Thyroid gland (tissue), 4 donors: Measurements from ENCODE around the gene CBFB. TPM values are rescaled to one million over a fixed set of nuclear protein-coding genes. Genes with fewer than 3 reads are reported as not detected.

ENCODE experiments used
- DNase-seq, 2 donors: peaks; one replicate each; pipeline ENCODE4 v3.0.0-alpha.2; 2019
- H3K27ac ChIP-seq, 3 donors: fragments of 200-600 bp; sonication (generic); 1 replicate in 2 of 3; 2 replicates in 1 of 3; pipeline ENCODE4 v1.5.1; 2016 to 2019; ENCODE audit warnings: mild to moderate bottlenecking in 1 of 3, moderate library complexity in 1 of 3
- H3K27me3 ChIP-seq: fragments of 200-600 bp; sonication (generic); one replicate; pipeline ENCODE4 v1.5.1; 2019
- H3K36me3 ChIP-seq, 2 donors: fragments of 200-600 bp; sonication (generic); one replicate each; pipeline ENCODE4 v1.5.1; 2016 to 2019
- H3K4me1 ChIP-seq, 2 donors: fragments of 200-600 bp; sonication (generic); one replicate each; pipeline ENCODE4 v1.5.1; 2017 to 2019
- H3K4me3 ChIP-seq, 3 donors: fragments of 200-600 bp; sonication (generic); replicated peaks in 1 of 3; 1 replicate in 2 of 3; 2 replicates in 1 of 3; pipeline ENCODE4 v1.5.1; 2016; ENCODE audit warnings: mild to moderate bottlenecking in 1 of 3
- H3K9me3 ChIP-seq: fragments of 200-600 bp; sonication (generic); one replicate; pipeline ENCODE4 v1.5.1; 2017
- POLR2A ChIP-seq, 2 donors: fragments of 450-650 bp; IDR thresholded peaks; one replicate each; pipeline ENCODE4 v1.6.1; 2017; ENCODE audit warnings: antibody characterized with exemption in 2 of 2, mild to moderate bottlenecking in 2 of 2, moderate library complexity in 1 of 2
- WGBS, 2 donors: methylation state at CpG; one replicate each; pipeline ENCODE4 v1.1.5; 2017; 5-methylcytosine and 5-hydroxymethylcytosine counted together
- intact Hi-C: fragments of 100-400 bp; cut with DNase I; formaldehyde crosslinking; loops from one replicate; pipeline ENCODE4 v1.15.1; 2023
- total RNA-seq, 4 donors: library from RNA; depleted of rRNA; stranded (reverse); fragments of >200 nt; gene quantifications; one replicate each; pipeline ENCODE4 v1.2.3, GENCODE V29; 2016
- TF ChIP-seq, protein P1 (sequence below), 6 experiments: fragments of 200-600 bp in 3 of 6; fragments of 450-650 bp in 3 of 6; sonication (generic) in 3 of 6; IDR thresholded peaks; one replicate each; pipeline ENCODE4 v1.5.1; 2016 to 2019; ENCODE audit warnings: antibody characterized with exemption in 6 of 6, mild to moderate bottlenecking in 2 of 6, inconsistent platforms in 1 of 6, moderate library complexity in 1 of 6

Gene CBFB
- total RNA-seq, 4 donors from 2014 or later = 31.0 to 60.0 (median 41.5) TPM

DNA sequence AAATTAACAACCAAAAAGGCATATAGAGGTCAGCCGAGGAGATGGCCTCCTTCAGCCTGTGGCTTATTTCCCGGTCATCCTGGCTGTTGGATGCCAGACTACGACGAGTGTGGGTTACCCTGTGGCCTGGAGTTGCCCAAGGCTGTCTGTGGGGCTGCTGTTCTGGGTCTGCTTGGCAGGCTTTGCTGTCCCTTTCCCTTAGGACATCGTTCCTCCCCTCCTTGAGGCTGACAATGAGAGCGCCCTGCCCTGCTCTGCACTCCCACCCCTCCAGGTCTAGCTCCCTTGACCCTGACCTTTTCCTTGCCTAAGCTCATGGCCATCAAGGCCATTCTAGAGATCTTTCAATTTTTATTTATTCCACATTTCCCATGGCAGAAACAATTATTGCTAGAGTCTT lies 1.9 kb upstream of the CBFB start:
- TF ChIP-seq, protein P1, sequence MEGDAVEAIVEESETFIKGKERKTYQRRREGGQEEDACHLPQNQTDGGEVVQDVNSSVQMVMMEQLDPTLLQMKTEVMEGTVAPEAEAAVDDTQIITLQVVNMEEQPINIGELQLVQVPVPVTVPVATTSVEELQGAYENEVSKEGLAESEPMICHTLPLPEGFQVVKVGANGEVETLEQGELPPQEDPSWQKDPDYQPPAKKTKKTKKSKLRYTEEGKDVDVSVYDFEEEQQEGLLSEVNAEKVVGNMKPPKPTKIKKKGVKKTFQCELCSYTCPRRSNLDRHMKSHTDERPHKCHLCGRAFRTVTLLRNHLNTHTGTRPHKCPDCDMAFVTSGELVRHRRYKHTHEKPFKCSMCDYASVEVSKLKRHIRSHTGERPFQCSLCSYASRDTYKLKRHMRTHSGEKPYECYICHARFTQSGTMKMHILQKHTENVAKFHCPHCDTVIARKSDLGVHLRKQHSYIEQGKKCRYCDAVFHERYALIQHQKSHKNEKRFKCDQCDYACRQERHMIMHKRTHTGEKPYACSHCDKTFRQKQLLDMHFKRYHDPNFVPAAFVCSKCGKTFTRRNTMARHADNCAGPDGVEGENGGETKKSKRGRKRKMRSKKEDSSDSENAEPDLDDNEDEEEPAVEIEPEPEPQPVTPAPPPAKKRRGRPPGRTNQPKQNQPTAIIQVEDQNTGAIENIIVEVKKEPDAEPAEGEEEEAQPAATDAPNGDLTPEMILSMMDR (IDR thresholded peaks at IDR 0.05) = no peak
- TF ChIP-seq POLR2A (IDR thresholded peaks at IDR 0.05) = no peak
- intact Hi-C loops = loop anchor here (5.0 kb wide), 1 partner anchor 125 kb away; the partner anchor contains the start of gene B3GNT9
- DNase-seq = no peak

DNA sequence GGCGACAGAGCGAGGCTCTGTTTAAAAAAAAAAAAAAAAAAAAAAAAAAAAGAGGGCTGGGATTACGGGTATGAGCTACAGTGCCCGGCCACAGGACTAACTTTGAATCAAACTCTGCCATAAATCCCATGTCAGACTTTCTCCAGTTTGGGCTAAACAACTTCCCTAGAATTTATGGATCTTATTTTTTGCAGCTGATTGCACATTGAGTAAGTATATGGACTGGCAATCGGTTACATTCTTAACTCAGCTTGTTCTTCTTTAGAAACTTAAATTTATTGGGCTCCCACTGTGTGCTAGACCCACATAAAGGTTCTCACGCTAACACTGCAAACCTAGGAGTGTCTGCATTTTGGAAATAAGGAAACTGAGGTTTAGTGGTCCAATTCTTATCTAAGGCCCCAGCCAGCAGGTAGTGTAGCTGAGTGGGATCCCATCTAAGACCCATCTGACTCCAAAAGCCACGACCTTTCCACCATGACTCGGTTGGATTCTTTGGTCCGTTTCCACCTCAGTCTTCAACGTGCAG lies 718 bp upstream of the CBFB start:
- peaks cover 12 to 31% of the 10 kb centered on the region in 2 donors for H3K4me1 ChIP-seq
- H3K9me3 ChIP-seq = no peaks in the 10 kb centered on the region
- no peak for DNase-seq
- no peaks in the 10 kb centered on the region for H3K27me3 ChIP-seq
- H3K36me3 ChIP-seq = no peaks in the 10 kb centered on the region
- intact Hi-C loops = loop anchor here (5.0 kb wide), 1 partner anchor 124 kb away; the partner anchor contains the start of gene B3GNT9
- H3K27ac ChIP-seq = peak overlapping the region; percentile 97 to 99 (median 98)
- WGBS, 2 donors = 41 to 47% methylated on average over 10 of the region's 10 CpGs
- TF ChIP-seq POLR2A (IDR thresholded peaks at IDR 0.05) = no peak
- TF ChIP-seq, protein P1 (IDR thresholded peaks at IDR 0.05) = peak in 1 of 6 experiments; percentile 22
- peak overlapping the region in 2 of 3 donors; percentile 74 to 80 for H3K4me3 ChIP-seq

More for the DNA sequence above, 1.9 kb upstream of the CBFB start:
- 91 to 98% methylated on average over 6 of the region's 6 CpGs for WGBS, 2 donors
- H3K27me3 ChIP-seq = no peaks in the 10 kb centered on the region
- no peak overlapping the region for H3K4me3 ChIP-seq
- H3K36me3 ChIP-seq = no peaks in the 10 kb centered on the region
- no peaks in the 10 kb centered on the region for H3K9me3 ChIP-seq
- H3K4me1 ChIP-seq = peaks cover 12 to 25% of the 10 kb centered on the region in 2 donors
- H3K27ac ChIP-seq = no peak overlapping the region

DNA sequence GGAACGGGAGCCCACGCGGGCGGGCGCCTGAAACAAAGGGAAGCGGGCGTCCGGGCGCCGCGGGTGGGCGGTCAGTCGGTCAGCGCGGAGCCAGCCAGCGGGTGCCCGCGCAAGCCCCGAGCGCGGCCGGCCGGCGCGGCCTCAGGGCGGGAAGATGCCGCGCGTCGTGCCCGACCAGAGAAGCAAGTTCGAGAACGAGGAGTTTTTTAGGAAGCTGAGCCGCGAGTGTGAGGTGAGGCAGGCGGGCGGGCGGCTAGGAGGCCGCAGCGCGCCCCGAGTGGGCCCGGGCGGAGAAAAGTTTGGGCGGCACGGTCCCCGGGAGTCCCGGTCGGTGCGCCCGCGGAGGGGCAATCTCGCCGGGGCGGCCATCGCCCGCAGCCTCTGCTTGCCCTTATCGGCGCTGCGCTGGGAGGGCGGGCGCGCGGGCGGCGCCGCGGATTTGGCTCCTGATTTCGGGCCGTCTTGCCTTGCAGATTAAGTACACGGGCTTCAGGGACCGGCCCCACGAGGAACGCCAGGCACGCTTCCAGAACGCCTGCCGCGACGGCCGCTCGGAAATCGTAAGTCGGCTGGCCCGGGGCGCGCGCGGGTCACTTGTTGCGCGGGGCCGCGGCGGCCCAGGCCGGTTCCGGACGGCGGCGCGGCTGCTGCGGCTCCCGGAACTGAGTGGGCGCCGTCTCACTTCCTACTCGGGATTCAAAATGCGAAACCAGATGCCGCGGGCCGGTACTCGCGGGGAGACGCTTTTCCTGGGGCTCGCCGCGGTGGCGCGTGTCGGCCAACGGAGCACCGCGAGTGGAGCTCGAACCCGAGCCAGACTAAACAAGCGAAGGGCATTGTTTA lies 526 bp downstream of the CBFB start:
- peak; percentile 68 to 70 for DNase-seq
- H3K4me3 ChIP-seq = peak overlapping the region; percentile 66 to 80 (median 76)
- no peaks in the 10 kb centered on the region for H3K9me3 ChIP-seq
- intact Hi-C loops = loop anchor here (5.0 to 10.0 kb wide), 2 partner anchors 85 to 123 kb away; partner anchors contain the start of gene B3GNT9
- 1 to 7% methylated on average over 3 to 36 of the region's 123 CpGs for WGBS, 2 donors
- H3K36me3 ChIP-seq = no peaks in the 10 kb centered on the region
- peak overlapping the region; percentile 92 to 98 (median 95) for H3K27ac ChIP-seq
- H3K27me3 ChIP-seq = no peaks in the 10 kb centered on the region
- H3K4me1 ChIP-seq = peaks cover 12 to 31% of the 10 kb centered on the region in 2 donors
- TF ChIP-seq, protein P1 (IDR thresholded peaks at IDR 0.05) = no peak
- peak in 1 of 2 donors; percentile 50 for TF ChIP-seq POLR2A (IDR thresholded peaks at IDR 0.05)

DNA sequence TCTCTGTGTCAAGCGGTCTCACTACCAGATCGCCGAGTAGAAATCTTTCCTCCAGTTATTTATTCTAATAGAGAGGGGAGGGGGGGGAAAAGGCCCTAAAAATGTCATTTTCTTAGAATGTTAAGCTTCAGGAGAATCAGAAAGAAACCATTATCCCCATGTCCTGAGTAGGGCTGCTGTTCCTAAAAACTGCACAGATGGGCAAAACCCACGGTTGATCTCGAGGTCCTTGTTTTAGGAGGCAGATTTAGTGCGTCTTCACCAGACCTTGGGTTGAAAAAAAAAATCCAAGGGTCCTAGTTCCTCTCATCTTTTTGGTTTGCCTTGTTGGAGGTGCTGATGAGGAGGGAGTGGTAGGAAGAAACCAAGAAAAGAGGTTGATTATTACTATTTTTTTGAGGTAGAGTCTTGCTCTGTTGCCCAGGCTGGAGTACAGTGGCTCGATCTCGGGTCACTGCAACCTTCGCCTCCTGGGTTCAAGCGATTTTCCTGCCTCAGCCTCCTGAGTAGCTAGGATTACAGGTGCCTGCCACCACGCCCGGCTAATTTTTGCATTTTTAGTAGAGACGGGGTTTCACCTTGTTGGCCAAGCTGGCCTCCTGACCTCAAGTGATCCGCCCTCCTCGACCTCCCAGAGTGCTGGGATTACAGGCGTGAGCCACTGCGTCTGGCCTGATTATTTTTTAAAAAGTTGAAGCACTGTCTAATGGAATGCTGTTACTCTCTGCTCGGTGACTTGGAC lies 1.4 kb downstream of the CBFB start:
- Histone ChIP-seq H3K27ac (peak overlapping the region in 2 of 3 donors; percentile 95 to 98), H3K4me3 (peak overlapping the region in 2 of 3 donors; percentile 76 to 80), H3K9me3 (no peaks in the 10 kb centered on the region), H3K4me1 (peaks cover 12 to 31% of the 10 kb centered on the region in 2 donors), H3K36me3 (no peaks in the 10 kb centered on the region), H3K27me3 (no peaks in the 10 kb centered on the region)
- no peak for TF ChIP-seq POLR2A (IDR thresholded peaks at IDR 0.05)
- TF ChIP-seq, protein P1 (IDR thresholded peaks at IDR 0.05) = no peak
- intact Hi-C loops = loop anchor here (10.0 kb wide), 1 partner anchor 84 kb away; no protein-coding TSS in a partner anchor
- 51 to 55% methylated on average over 18 of the region's 18 CpGs for WGBS, 2 donors
- no peak for DNase-seq
